ENCODE measurements around the gene LCE3C. TPM values are rescaled to one million over a fixed set of nuclear protein-coding genes. Genes with fewer than 3 reads are reported as not detected.

Gene LCE3C
- not detected for total RNA-seq

GRCh38 chr1:152599934-152600333 lies at the start of gene LCE3C:
Gene LCE3C (plus strand): TSS chr1:152600234. CDS start chr1:152600732, 498 bp downstream.

GRCh38 chr1:152566681-152567080 lies 33.4 kb upstream of the LCE3C start, which contains the start of gene LCE3E:
Gene LCE3E (minus strand): TSS chr1:152566780. CDS start chr1:152566208, 572 bp downstream.

GRCh38 chr1:152580433-152580832 lies 19.6 kb upstream of the LCE3C start, which contains the start of gene LCE3D:
Gene LCE3D (minus strand): TSS chr1:152580516. CDS start chr1:152579936, 580 bp downstream.

GRCh38 chr1:152613511-152613910 lies 13.5 kb downstream of the LCE3C start, which contains the start of gene LCE3B:
Gene LCE3B (plus strand): TSS chr1:152613811. CDS start chr1:152613811, 0 bp downstream.

GRCh38 chr1:152622803-152623202 lies 22.8 kb downstream of the LCE3C start, which contains the start of gene LCE3A:
Gene LCE3A (minus strand): TSS chr1:152623103. CDS start chr1:152623103, 0 bp downstream.

Small RNA genes lying within 50 kb of the gene (small RNA-seq; reads per million reads assigned to genes)
- gene LCE3A: 0 reads per million in 2 donors
- 0 reads per million in 2 donors for gene LCE3B

Other genes starting within 250 kb of the LCE3C start
- not detected for gene FLG2, start 240.2 kb upstream of the LCE3C start, total RNA-seq
- not detected for gene CRNN, start 186.0 kb upstream of the LCE3C start, total RNA-seq
- not detected for gene LCE5A, start 89.4 kb upstream of the LCE3C start, total RNA-seq
- gene CRCT1, start 85.8 kb upstream of the LCE3C start, total RNA-seq: not detected
- not detected for gene LCE3E, start 33.5 kb upstream of the LCE3C start, total RNA-seq
- gene LCE3D, start 19.7 kb upstream of the LCE3C start, total RNA-seq: not detected
- not detected for gene LCE3B, start 13.6 kb downstream of the LCE3C start, total RNA-seq
- not detected for gene LCE3A, start 22.9 kb downstream of the LCE3C start, total RNA-seq
- gene LCE2D, start 63.1 kb downstream of the LCE3C start, total RNA-seq: not detected
- gene LCE2C, start 75.0 kb downstream of the LCE3C start, total RNA-seq: not detected
- not detected for gene LCE2B, start 85.9 kb downstream of the LCE3C start, total RNA-seq
- 1 to 10 TPM in 1 of 2 donors, under 1 TPM in 1; 0.69 to 1.3 TPM for gene LCE2A, start 98.1 kb downstream of the LCE3C start, total RNA-seq
- gene LCE4A, start 107.9 kb downstream of the LCE3C start, total RNA-seq: not detected
- not detected for gene KPRP, start 157.8 kb downstream of the LCE3C start, total RNA-seq
- not detected for gene LCE1F, start 174.9 kb downstream of the LCE3C start, total RNA-seq
- gene LCE1E, start 186.0 kb downstream of the LCE3C start, total RNA-seq: not detected
- gene LCE1D, start 196.5 kb downstream of the LCE3C start, total RNA-seq: not detected
- not detected for gene LCE1C, start 206.4 kb downstream of the LCE3C start, total RNA-seq
- not detected for gene LCE1B, start 211.7 kb downstream of the LCE3C start, total RNA-seq
- not detected for gene LCE1A, start 227.2 kb downstream of the LCE3C start, total RNA-seq
- gene LCE6A, start 242.6 kb downstream of the LCE3C start, total RNA-seq: not detected

All from melanocyte of skin (primary cell).